ENCODE results near the gene ARRDC2.
A peak's percentile ranks its signal among the peaks of the same experiment; 100 is the strongest.

The ARRDC2 gene

GRCh38 chr19:18058208-18059009 is 50.4 kb downstream of the ARRDC2 start:
- peak; percentile 61 for DNase-seq (ENCODE audit: low read depth)

DNA sequence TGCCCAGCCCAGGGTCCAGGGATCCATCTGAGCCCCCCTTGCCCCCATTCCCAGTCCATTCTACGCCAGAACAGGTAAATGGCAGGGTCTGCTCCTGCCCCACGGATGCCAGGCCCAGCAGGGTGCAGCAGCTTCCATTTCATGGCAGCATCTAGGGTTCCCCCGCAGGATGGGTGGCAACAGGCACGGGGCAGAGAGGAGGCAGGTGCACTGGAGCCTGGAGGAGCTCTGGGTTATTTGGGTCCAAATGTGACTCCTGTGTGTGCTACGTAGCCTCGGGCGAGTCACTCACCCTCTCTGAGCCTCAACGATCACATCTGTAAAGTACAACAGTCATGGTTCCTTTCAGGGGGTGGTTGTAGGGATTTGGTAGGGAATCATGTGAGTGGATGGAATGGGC is 51.3 kb downstream of the ARRDC2 start:
- DNase-seq (ENCODE audit: low read depth) = no peak

DNA sequence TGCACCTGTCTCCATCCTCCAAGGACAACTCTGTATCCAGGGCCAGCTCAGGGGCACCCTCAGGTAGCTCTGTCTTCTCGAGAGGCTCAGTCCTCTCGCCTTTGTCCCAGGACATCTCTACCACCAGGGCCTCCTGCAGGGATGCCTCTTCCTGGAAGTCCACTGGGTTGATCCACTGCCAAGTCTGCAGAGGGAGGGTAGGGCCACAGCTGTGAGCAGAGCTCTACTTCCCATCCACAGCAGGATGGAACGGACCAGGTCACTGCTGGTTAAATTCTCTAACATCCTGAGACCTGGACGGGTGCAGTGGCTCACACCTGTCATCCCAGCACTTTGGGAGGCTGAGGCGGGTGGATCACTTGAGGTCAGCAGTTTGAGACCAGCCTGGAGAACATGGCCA is 51.9 kb downstream of the ARRDC2 start:
- DNase-seq (ENCODE audit: low read depth) = no peak

DNA sequence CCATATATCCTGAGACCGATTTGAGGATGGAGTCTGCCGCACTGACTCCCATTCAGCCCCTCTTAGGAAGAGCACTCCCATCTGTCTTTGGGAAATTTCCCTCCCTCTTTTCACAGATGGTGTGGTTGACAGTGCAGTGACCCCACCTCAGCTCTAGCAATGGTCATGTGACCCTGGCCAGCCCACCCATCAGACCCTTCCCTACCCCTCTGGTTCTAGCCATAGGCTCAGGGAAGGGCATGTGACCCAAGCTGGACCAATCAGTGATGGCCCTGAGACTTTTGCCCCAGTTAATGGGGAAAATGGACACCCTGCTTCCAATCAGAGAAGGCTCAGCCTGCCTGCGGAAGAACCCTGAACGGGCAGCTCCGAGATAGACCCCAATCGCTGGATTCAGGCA is 52.5 kb downstream of the ARRDC2 start:
- no peak for DNase-seq (ENCODE audit: low read depth)

DNA sequence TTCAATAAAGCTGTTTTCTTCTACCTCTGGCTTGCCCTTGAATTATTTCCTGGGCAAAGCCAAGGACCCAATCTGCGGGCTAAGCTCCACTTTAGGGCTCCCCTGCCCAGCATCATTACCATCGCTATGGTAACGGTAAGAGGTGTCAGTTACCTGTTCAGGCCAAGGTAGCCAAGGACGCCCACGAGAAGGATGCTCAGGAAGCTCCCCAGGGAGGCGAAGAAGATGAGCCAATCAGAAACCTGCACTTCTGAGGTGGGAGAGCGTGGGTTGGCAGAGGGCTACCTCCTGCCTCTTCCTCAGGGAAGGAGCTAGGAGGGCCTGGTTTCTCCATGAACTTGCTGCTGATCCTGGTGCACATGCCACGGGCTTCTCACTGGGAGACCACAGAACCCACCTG is 54.1 kb downstream of the ARRDC2 start:
- no peak for DNase-seq (ENCODE audit: low read depth)

DNA sequence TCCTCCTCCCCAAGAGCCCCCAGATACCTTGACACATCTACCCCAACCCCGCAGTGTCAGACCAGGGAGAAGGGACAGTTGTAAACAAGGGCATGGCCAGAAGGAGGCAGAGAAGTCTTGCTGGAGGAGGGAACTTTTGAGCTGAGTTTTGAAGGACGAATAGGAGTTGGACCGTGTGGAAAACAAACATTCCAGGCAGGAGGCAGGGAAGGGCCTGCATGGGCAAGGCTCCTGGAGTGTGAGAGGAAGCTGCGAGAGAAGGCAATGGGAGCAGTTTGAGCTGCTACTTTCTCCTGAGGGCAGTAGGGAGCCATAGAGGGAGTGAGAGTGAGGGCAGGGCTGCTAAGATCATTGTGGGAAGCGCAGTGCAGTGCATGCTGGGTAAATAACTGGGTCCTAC is 55.5 kb downstream of the ARRDC2 start:
- no peak for DNase-seq (ENCODE audit: low read depth)

All from stimulated activated CD8-positive, alpha-beta memory T cell treated with anti-CD3 and anti-CD28 coated beads, Interleukin-15, amount 100 ng/mL, for 24 hours (primary cell).